HEK293T (cell line): ENCODE results near the gene TWIST2.

ENCODE experiments used
- CTCF ChIA-PET: fragments of 350-600 bp; formaldehyde crosslinking; extraction: SDS; loops from one replicate; lab custom pipeline; 2021; ENCODE audit warnings: antibody characterized with exemption, inconsistent platforms; lab: Yijun Ruan, JAX
- POLR2A ChIA-PET: fragments of 350-600 bp; formaldehyde crosslinking; extraction: SDS; loops from one replicate; lab custom pipeline; 2020; ENCODE audit warnings: antibody characterized with exemption, inconsistent platforms; lab: Yijun Ruan, JAX
- DNase-seq: peaks from one replicate; pipeline ENCODE4 v3.0.0; 2012; ENCODE audit warnings: mixed read lengths; ENCODE audit errors: extremely low spot score
- ARNT ChIP-seq: fragments of 450-650 bp; IDR thresholded peaks from 2 replicates; pipeline ENCODE4 v1.6.1; 2017; ENCODE audit warnings: mild to moderate bottlenecking
- BHLHE40 ChIP-seq: fragments of 450-650 bp; IDR thresholded peaks from 2 replicates; pipeline ENCODE4 v1.6.1; 2016; ENCODE audit warnings: mild to moderate bottlenecking, moderate library complexity, borderline replicate concordance
- CTBP1 ChIP-seq: fragments of 450-650 bp; IDR thresholded peaks from 2 replicates; pipeline ENCODE4 v1.6.1; 2016; ENCODE audit warnings: borderline replicate concordance
- ELF4 ChIP-seq: fragments of 450-650 bp; IDR thresholded peaks from 2 replicates; pipeline ENCODE4 v1.6.1; 2017; ENCODE audit warnings: antibody characterized with exemption
- FOXA1 ChIP-seq: fragments of 450-650 bp; IDR thresholded peaks from 2 replicates; pipeline ENCODE4 v1.6.1; 2016; ENCODE audit warnings: mild to moderate bottlenecking
- FOXK2 ChIP-seq: fragments of 450-650 bp; IDR thresholded peaks from 2 replicates; pipeline ENCODE4 v1.6.1; 2016; ENCODE audit warnings: mild to moderate bottlenecking
- FOXM1 ChIP-seq: fragments of 450-650 bp; IDR thresholded peaks from 2 replicates; pipeline ENCODE4 v1.6.1; 2017; ENCODE audit warnings: mild to moderate bottlenecking, borderline replicate concordance
- HDGF ChIP-seq: fragments of 450-650 bp; IDR thresholded peaks from 2 replicates; pipeline ENCODE4 v1.6.1; 2017; ENCODE audit warnings: antibody characterized with exemption, borderline replicate concordance
- L3MBTL2 ChIP-seq: fragments of 450-650 bp; conservative IDR thresholded peaks from 2 replicates; pipeline ENCODE4 v1.6.1; 2016; ENCODE audit warnings: mild to moderate bottlenecking
- LEF1 ChIP-seq: fragments of 450-650 bp; IDR thresholded peaks from 2 replicates; pipeline ENCODE4 v1.6.1; 2017; ENCODE audit warnings: mild to moderate bottlenecking, borderline replicate concordance
- NFRKB ChIP-seq: fragments of 450-650 bp; IDR thresholded peaks from 2 replicates; pipeline ENCODE4 v1.6.1; 2016; ENCODE audit warnings: mild to moderate bottlenecking, moderate library complexity
- SP1 ChIP-seq: fragments of 450-650 bp; IDR thresholded peaks from 2 replicates; pipeline ENCODE4 v1.6.1; 2017
- SUZ12 ChIP-seq: fragments of 450-650 bp; IDR thresholded peaks from 2 replicates; pipeline ENCODE4 v1.6.1; 2016; ENCODE audit warnings: mild to moderate bottlenecking
- TARDBP ChIP-seq: fragments of 450-650 bp; IDR thresholded peaks from 2 replicates; pipeline ENCODE4 v1.6.1; 2016
- ZNF384 ChIP-seq: fragments of 450-650 bp; IDR thresholded peaks from 2 replicates; pipeline ENCODE4 v1.6.1; 2016
- TF ChIP-seq, protein P1 (sequence below): fragments of 450-650 bp; IDR thresholded peaks from 2 replicates; pipeline ENCODE4 v1.6.1; 2016

The TWIST2 gene

DNA sequence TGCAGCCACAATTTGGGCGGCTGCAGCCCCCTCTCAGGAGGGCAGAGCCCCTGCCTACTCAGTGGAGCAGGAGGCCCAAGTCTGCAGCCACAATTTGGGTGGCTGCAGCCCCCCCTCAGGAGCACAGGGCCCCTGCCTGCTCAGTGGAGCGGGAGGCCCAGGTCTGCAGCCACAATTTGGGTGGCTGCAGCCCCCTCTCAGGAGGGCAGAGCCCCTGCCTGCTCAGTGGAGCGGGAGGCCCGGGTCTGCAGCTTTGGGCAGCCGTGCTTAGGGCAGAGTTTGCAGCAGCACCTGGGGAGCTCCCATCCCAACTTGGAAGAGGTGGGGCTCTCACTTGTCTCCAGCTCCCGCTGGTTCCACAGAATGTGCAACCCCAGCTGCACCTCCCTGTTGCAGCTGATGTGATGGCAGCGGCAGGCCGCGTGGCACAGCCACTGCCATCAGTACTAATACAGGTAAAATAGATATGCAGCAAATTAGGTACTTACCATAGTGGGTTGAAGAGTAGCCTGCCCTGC lies 99.4 kb downstream of the TWIST2 start:
- DNase-seq: no peak
- TF ChIP-seq HDGF (no peak), SUZ12 (no peak), ARNT (no peak), FOXK2 (no peak)
- ChIA-PET CTCF (no interaction called here), POLR2A (no interaction called here)

DNA sequence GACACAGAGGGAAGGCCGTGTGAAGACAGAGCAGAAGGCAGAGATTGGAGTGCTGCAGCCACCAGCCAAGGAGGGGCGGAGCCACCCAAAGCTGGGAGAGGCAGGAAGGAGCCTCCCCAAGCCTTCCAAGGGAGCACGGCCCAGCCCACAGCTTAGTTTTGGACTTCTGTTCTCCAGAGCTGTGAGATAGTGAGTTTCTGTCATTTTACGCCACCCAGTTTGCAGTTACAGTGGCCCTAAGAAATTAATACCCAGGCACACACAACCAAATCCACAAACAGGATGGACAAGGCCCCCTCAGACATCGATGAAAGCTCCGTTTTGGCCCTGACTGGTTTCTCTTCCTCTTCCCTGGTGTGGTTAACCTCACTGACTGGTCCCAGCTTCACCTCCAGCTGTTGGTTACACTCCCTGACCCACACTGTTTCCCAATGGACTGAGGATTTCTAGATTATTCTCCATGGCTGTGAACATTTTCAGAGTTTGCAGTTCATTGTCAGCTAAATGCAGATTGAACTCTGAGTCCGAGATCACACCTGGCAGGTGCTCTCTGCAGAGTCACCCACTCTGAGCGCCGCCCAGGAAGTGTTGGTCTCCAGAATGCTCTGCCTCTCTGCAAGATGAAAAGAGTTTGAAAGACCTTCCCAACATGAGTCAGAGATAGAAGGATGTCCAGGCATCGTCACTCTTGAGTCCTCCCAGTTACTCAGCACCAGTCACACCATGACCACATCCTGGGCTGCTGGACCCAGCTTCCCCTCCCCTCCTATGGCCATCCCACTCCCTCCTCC lies 100.2 kb downstream of the TWIST2 start:
- no peak for DNase-seq
- ChIA-PET CTCF (no interaction called here), POLR2A (no interaction called here)
- TF ChIP-seq HDGF (no peak), SP1 (no peak), ELF4 (no peak), ARNT (no peak), FOXA1 (no peak), NFRKB (no peak), FOXK2 (no peak), FOXM1 (no peak), LEF1 (no peak), TARDBP (no peak), ZNF384 (no peak), SUZ12 (no peak), CTBP1 (no peak), BHLHE40 (no peak), L3MBTL2 (no peak)
- TF ChIP-seq, protein P1, sequence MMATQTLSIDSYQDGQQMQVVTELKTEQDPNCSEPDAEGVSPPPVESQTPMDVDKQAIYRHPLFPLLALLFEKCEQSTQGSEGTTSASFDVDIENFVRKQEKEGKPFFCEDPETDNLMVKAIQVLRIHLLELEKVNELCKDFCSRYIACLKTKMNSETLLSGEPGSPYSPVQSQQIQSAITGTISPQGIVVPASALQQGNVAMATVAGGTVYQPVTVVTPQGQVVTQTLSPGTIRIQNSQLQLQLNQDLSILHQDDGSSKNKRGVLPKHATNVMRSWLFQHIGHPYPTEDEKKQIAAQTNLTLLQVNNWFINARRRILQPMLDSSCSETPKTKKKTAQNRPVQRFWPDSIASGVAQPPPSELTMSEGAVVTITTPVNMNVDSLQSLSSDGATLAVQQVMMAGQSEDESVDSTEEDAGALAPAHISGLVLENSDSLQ: no peak

DNA sequence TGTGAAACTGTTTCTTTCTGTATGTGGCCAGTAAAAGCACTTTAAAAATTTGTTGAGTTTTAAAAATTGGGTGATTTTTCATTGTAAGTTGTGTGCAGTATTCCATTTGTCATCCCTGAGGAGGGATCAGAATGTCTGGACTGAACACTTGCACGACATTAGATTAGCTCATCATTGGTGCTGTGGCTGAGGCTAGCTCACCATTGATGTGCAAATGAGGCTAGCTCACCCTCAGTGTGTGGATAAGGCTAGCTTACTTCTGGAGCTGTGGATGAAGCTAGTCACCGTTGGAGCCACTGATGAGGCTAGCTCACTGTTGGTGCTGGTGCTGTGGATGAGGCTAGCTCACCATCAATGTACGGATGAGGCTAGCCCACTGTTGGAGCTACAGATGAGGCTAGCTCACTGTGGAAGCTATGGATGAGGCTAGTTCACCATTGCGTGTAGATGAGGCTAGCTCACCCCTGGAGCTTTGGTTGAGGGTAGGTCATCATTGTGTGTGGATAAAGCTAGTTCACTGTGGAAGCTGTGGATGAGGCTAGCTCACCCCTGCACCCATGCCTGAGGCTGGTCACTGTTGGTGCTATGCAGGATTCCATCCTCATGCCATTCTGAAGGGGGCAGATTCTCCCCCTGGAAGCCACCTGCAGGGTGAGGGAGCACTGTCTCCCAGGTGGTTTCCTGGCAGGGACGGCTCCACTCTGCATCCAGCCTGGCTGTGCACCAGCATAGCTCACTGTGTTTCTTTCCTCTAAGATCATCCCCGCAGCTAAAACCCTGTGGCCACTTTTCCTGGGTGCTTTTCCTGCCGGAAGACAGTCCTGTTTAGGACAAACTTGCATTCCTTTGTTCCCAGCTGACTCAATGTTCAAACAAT lies 101.1 kb downstream of the TWIST2 start:
- no peak for DNase-seq
- TF ChIP-seq BHLHE40 (no peak), ELF4 (no peak), FOXM1 (no peak), FOXK2 (no peak), HDGF (no peak), ARNT (no peak), TARDBP (no peak), FOXA1 (no peak), SP1 (no peak), SUZ12 (no peak), L3MBTL2 (no peak), LEF1 (no peak), ZNF384 (no peak), NFRKB (no peak)
- TF ChIP-seq, protein P1: no peak
- CTCF ChIA-PET: no interaction called here
- POLR2A ChIA-PET: no interaction called here

DNA sequence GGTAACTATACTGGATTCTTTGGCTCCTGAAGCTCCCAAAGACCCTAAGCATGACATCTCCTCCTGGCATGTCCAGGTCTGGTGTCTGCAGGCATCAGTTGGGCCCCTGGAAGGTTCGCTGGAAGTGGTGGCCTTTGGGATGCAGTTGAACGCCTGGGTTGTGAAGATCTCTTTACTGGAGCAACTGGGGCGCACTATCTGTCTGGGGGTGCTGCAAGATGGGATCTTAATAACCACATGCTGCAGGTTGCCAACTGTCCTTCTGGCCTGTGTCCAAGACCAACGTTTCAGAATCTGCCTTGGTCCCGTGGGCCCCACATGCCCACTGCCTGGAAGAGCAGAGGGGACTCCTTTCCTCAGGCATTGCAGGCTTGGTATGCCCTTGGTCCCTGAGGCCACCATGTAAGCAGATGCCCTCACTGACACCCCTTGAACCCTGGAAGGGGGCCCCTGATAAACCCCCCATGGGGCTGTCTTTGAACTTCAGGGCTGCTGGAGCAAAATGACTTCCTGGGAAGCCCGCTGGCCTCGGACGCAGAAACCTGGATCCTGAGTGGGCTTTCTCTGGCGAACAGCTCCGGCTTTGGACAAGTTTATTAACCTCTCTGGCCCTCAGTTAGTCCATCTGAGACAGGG lies 101.9 kb downstream of the TWIST2 start:
- CTCF ChIA-PET: no interaction called here
- TF ChIP-seq FOXK2: no peak
- TF ChIP-seq FOXA1: no peak
- TF ChIP-seq, protein P1: no peak
- TF ChIP-seq LEF1: no peak
- no peak for TF ChIP-seq ARNT
- TF ChIP-seq SP1: no peak
- no peak for TF ChIP-seq L3MBTL2
- TF ChIP-seq ZNF384: no peak
- TF ChIP-seq CTBP1: no peak
- TF ChIP-seq NFRKB: no peak
- POLR2A ChIA-PET: no interaction called here
- no peak for DNase-seq

DNA sequence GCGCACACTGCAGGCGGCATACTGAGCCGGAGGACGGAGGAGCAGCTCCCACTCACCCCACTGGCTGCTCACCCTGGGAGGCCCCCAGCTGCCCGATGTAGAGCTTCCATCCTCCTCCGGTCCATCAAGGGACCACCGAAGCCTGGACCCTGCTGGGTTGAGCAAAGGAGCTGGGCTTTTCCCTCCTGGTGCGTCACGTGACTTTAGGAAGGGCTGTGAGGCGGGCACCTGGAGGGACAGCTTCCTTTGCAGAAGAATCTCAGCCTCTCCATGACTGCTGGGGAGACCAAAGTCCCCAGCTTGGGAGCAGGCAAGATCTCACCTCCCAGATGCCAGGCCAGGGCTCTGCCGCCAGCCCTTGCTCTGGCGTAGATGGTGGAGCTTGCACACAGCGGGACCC lies 102.7 kb downstream of the TWIST2 start:
- DNase-seq: no peak
- ChIA-PET POLR2A (no interaction called here), CTCF (no interaction called here)
- TF ChIP-seq TARDBP (no peak), NFRKB (no peak), FOXA1 (no peak), LEF1 (no peak), SP1 (no peak), HDGF (no peak), SUZ12 (no peak), BHLHE40 (no peak), FOXM1 (no peak), L3MBTL2 (no peak), ARNT (no peak), FOXK2 (no peak)
- TF ChIP-seq, protein P1: no peak
